Left kidney (tissue), 2 donors: ENCODE results near the gene NMT2. TPM values are rescaled to one million over a fixed set of nuclear protein-coding genes. Genes with fewer than 3 reads are reported as not detected.
A peak's percentile ranks its signal among the peaks of the same experiment; 100 is the strongest.

Experiments
- DNase-seq: peaks from one replicate; pipeline ENCODE4 v3.0.0-alpha.2; 2013
- polyA plus RNA-seq: library from polyadenylated mRNA; unstranded; fragments of 120-200 nt; gene quantifications from one replicate; pipeline ENCODE4 v1.2.1, GENCODE V29; 2013; ENCODE audit not compliant: insufficient read length

The NMT2 gene
- polyA plus RNA-seq, 1 donor, result 45.5 TPM

GRCh38 chr10:15092855-15093408 lies 75.6 kb downstream of the NMT2 start:
- DNase-seq, result no peak

- no peak for DNase-seq
These were observed 77.1 kb downstream of the NMT2 start for GRCh38 chr10:15091418-15091817.

- peak; percentile 85 for DNase-seq
These were observed 79.8 kb downstream of the NMT2 start, which contains the start of gene ACBD7 for GRCh38 chr10:15088428-15089261. Gene ACBD7, minus strand, starts transcription at chr10:15088776. Its CDS starts 48 bp downstream, at chr10:15088728.

GRCh38 chr10:15084502-15084922 lies 84.0 kb downstream of the NMT2 start:
- peak; percentile 77 for DNase-seq

GRCh38 chr10:15083674-15084501 lies 84.6 kb downstream of the NMT2 start:
- DNase-seq, result no peak

- no peak for DNase-seq
These were observed 93.1 kb downstream of the NMT2 start for GRCh38 chr10:15075421-15075820.

GRCh38 chr10:15072358-15072757 lies 96.1 kb downstream of the NMT2 start:
- no peak for DNase-seq

GRCh38 chr10:15069230-15069629 lies 99.3 kb downstream of the NMT2 start:
- no peak for DNase-seq

GRCh38 chr10:15068802-15069201 lies 99.7 kb downstream of the NMT2 start:
- DNase-seq, result no peak

GRCh38 chr10:15067154-15067553 lies 101.3 kb downstream of the NMT2 start:
- DNase-seq, result no peak

GRCh38 chr10:15060638-15061037 lies 107.9 kb downstream of the NMT2 start:
- DNase-seq, result no peak

- DNase-seq, result no peak
These were observed 108.6 kb downstream of the NMT2 start for GRCh38 chr10:15059914-15060313.

GRCh38 chr10:15058689-15059088 lies 109.8 kb downstream of the NMT2 start:
- DNase-seq, result no peak

Other genes starting within 250 kb of the NMT2 start
- gene DCLRE1C, start 214.6 kb downstream of the NMT2 start, polyA plus RNA-seq, result 23.3 TPM
- gene MEIG1, start 209.3 kb downstream of the NMT2 start, polyA plus RNA-seq, result 1.4 TPM
- 0.96 TPM for gene OLAH, start 124.8 kb downstream of the NMT2 start, polyA plus RNA-seq
- 8.9 TPM for gene ACBD7, start 79.9 kb downstream of the NMT2 start, polyA plus RNA-seq
- gene RPP38, start 71.3 kb downstream of the NMT2 start, polyA plus RNA-seq, result 33.2 TPM
- 93.2 TPM for gene FAM171A1, start 202.6 kb upstream of the NMT2 start, polyA plus RNA-seq